ENCODE measurements around the gene IGLL1.

- TF ChIP-seq CTCF (IDR thresholded peaks at IDR 0.05) (no peak), EP300 (IDR thresholded peaks at IDR 0.05) (no peak)
These were observed 56.4 kb downstream of the IGLL1 start for GRCh38 chr22:23523713-23524112.

All from upper lobe of left lung (tissue), 4 donors.